HepG2 (cell line): ENCODE data around the gene ATP8A2.

ENCODE experiments used
- BHLHE40 ChIP-seq: IDR thresholded peaks from 2 replicates; pipeline ENCODE4 v1.6.1; 2011; ENCODE audit warnings: low read length, improper control_type of control experiment
- CEBPB ChIP-seq: IDR thresholded peaks from 2 replicates; pipeline ENCODE4 v1.6.1; 2011; ENCODE audit warnings: low read depth, low read length, improper control_type of control experiment, borderline replicate concordance
- ETS1 ChIP-seq: sonication (generic); formaldehyde crosslinking; IDR thresholded peaks from 2 replicates; pipeline ENCODE4 v1.4.0; 2020; ENCODE audit warnings: missing genetic modification reagents
- ETV6 ChIP-seq: sonication (generic); formaldehyde crosslinking; conservative IDR thresholded peaks from 2 replicates; pipeline ENCODE4 v1.4.0; 2020; ENCODE audit warnings: missing genetic modification reagents
- GABPB1 ChIP-seq: IDR thresholded peaks from 2 replicates; pipeline ENCODE4 v1.6.1; 2016; ENCODE audit warnings: mild to moderate bottlenecking, missing genetic modification reagents, moderate library complexity, missing compliant biosample characterization
- HMG20B ChIP-seq: conservative IDR thresholded peaks from 2 replicates; pipeline ENCODE4 v1.6.1; 2016; ENCODE audit warnings: missing genetic modification reagents, missing compliant biosample characterization
- MAFF ChIP-seq: IDR thresholded peaks from 2 replicates; pipeline ENCODE4 v1.6.1; 2011; ENCODE audit warnings: low read depth, low read length, improper control_type of control experiment
- NFE2L2 ChIP-seq: fragments of 150-350 bp; IDR thresholded peaks from 2 replicates; pipeline ENCODE4 v1.6.1; 2014; ENCODE audit warnings: low read length
- POLR2AphosphoS2 ChIP-seq: IDR thresholded peaks from 2 replicates; pipeline ENCODE4 v1.6.1; 2011; ENCODE audit warnings: low read depth, low read length, improper control_type of control experiment
- RAD21 ChIP-seq: fragments of 450-650 bp; formaldehyde crosslinking; IDR thresholded peaks from 2 replicates; pipeline ENCODE4 v1.5.0; 2020; ENCODE audit warnings: mild to moderate bottlenecking
- YY1 ChIP-seq: IDR thresholded peaks from 2 replicates; pipeline ENCODE4 v1.6.1; 2011; ENCODE audit warnings: low read length, low read depth, moderate library complexity, mild to moderate bottlenecking; ENCODE audit not compliant: insufficient read depth, insufficient replicate concordance
- ZBTB1 ChIP-seq: sonication (generic); formaldehyde crosslinking; IDR thresholded peaks from 2 replicates; pipeline ENCODE4 v1.4.0; 2020; ENCODE audit warnings: missing genetic modification reagents, borderline replicate concordance
- ZNF10 ChIP-seq: sonication (generic); formaldehyde crosslinking; IDR thresholded peaks from 2 replicates; pipeline ENCODE4 v1.4.0; 2020; ENCODE audit warnings: mild to moderate bottlenecking, low read depth, missing genetic modification reagents, borderline replicate concordance
- TF ChIP-seq, protein P1 (sequence below): sonication (generic); formaldehyde crosslinking; IDR thresholded peaks from 2 replicates; pipeline ENCODE4 v1.5.0; 2020; ENCODE audit warnings: mild to moderate bottlenecking, missing genetic modification reagents, moderate library complexity

DNA sequence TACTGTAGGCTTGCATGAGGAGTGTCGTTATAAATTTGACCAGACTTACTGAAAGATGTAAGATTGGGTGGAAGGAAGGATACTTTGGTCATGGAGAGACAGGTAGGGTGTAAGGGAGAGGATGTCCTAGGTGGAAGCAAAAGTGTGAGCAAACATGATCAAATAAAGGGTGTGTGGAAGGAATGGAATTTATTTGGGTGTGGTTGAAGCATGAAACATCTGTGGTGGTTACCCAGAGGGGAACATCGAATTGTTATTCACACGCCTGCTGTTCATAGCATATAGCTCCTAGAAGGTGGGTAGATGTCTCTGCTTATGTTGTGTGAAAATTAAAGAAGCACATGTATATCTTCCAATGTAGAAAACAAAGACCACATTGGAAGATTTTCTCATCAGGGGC is 157.7 kb downstream of the ATP8A2 start:
- TF ChIP-seq NFE2L2 (no peak), ZBTB1 (CRISPR knock-in tag) (no peak), CEBPB (no peak), HMG20B (CRISPR knock-in tag) (no peak), YY1 (no peak), MAFF (no peak), RAD21 (CRISPR knock-in tag) (no peak), BHLHE40 (no peak), ETV6 (CRISPR knock-in tag) (no peak), POLR2AphosphoS2 (no peak), GABPB1 (CRISPR knock-in tag) (no peak), ZNF10 (CRISPR knock-in tag) (no peak), ETS1 (no peak)
- TF ChIP-seq, protein P1, sequence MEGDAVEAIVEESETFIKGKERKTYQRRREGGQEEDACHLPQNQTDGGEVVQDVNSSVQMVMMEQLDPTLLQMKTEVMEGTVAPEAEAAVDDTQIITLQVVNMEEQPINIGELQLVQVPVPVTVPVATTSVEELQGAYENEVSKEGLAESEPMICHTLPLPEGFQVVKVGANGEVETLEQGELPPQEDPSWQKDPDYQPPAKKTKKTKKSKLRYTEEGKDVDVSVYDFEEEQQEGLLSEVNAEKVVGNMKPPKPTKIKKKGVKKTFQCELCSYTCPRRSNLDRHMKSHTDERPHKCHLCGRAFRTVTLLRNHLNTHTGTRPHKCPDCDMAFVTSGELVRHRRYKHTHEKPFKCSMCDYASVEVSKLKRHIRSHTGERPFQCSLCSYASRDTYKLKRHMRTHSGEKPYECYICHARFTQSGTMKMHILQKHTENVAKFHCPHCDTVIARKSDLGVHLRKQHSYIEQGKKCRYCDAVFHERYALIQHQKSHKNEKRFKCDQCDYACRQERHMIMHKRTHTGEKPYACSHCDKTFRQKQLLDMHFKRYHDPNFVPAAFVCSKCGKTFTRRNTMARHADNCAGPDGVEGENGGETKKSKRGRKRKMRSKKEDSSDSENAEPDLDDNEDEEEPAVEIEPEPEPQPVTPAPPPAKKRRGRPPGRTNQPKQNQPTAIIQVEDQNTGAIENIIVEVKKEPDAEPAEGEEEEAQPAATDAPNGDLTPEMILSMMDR: no peak
